Natural killer cell treated with Interleukin-12 subunit alpha and Interleukin-12 subunit beta and Interleukin-15 and Interleukin-18, amount 100 ng/mL, for 72 hours (primary cell): Measurements from ENCODE around the gene RUNX1. TPM values are rescaled to one million over a fixed set of nuclear protein-coding genes. Genes with fewer than 3 reads are reported as not detected.

Experiments used
- ATAC-seq, 2 donors: fragments of 150-1000 bp; cut with Tn5 transposase in 1 of 2; sonication (Bioruptor Pico), chemical (Tn5 transposase) in 1 of 2; 2 replicates each; pipeline ENCODE4 v1.10.0; 2021
- DNase-seq: peaks from one replicate; pipeline ENCODE4 v3.0.0; 2022; ENCODE audit warnings: low spot score
- H3K27ac Mint-ChIP-seq, 2 donors: 1 replicate in 1 of 2; 2 replicates in 1 of 2; pipeline ENCODE4 v1.8.0; 2022; ENCODE audit warnings: mixed read lengths in 2 of 2, mild to moderate bottlenecking in 1 of 2, moderate library complexity in 1 of 2
- H3K27me3 Mint-ChIP-seq, 2 donors: 1 replicate in 1 of 2; 2 replicates in 1 of 2; pipeline ENCODE4 v1.8.0; 2022; ENCODE audit warnings: mixed read lengths in 2 of 2
- H3K36me3 Mint-ChIP-seq: one replicate; pipeline ENCODE4 v1.8.0; 2022; ENCODE audit warnings: mixed read lengths
- H3K4me1 Mint-ChIP-seq, 2 donors: 1 replicate in 1 of 2; 2 replicates in 1 of 2; pipeline ENCODE4 v1.8.0; 2022; ENCODE audit warnings: low read depth in 2 of 2, mixed read lengths in 2 of 2, mild to moderate bottlenecking in 1 of 2
- H3K4me3 Mint-ChIP-seq: one replicate; pipeline ENCODE4 v1.8.0; 2022; ENCODE audit warnings: mixed read lengths
- H3K9me3 Mint-ChIP-seq: 2 replicates; pipeline ENCODE4 v1.8.0; 2022; ENCODE audit warnings: mixed read lengths
- total RNA-seq, 2 donors: library from RNA; stranded (reverse); gene quantifications; one replicate each; pipeline ENCODE4 v1.2.3, GENCODE V29; 2022

Gene RUNX1
- 100 to 1,000 TPM in 1 of 2 donors, 10 to 100 TPM in 1; 67.8 to 121 TPM for total RNA-seq

DNA sequence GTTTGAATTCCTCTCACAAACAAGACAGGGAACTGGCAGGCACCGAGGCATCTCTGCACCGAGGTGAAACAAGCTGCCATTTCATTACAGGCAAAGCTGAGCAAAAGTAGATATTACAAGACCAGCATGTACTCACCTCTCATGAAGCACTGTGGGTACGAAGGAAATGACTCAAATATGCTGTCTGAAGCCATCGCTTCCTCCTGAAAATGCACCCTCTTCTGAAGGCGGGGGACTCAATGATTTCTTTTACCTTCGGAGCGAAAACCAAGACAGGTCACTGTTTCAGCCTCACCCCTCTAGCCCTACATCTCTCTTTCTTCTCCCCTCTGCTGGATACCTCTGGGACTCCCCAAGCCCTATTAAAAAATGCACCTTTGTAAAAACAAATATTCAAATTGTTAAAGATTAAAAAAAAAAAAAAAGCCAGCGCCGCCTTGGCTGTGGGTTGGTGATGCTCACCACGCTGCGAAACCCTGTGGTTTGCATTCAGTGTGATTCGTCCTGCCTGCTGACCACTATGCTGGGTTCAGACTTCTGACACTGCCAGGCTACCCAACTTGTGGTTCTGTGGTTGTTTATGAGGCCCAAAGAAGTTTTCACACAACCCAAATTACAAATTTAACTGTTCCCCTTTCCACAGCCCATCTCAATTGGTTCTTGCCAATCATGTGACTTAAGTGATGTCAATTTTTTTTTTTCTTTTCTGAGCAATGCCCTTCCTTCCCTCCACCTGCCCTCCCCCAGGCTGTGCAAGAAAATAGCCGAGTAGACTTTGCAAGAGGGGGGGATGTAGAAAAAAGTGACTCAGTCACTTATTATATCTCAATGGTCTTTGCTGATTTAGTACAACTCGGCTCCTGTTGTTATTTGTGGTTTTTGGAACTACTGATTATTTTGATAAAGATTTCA, at the start of gene RUNX1:
RUNX1 (minus strand) TSS at position 597 of the 912 bp plus-strand sequence.
- peak; percentile 94 for DNase-seq
- peaks cover 78 to 80% of the 10 kb centered on the region in 2 donors for H3K4me1 Mint-ChIP-seq
- ATAC-seq: peak; percentile 77 to 82
- peak within 1 kb of the TSS; percentile 95 for H3K27ac Mint-ChIP-seq
- H3K4me3 Mint-ChIP-seq: peak within 1 kb of the TSS; percentile 98
- H3K27me3 Mint-ChIP-seq: no peaks in the 10 kb centered on the region
- no peaks in the 10 kb centered on the region for H3K9me3 Mint-ChIP-seq
- H3K36me3 Mint-ChIP-seq: peaks cover 4% of the 10 kb centered on the region

DNA sequence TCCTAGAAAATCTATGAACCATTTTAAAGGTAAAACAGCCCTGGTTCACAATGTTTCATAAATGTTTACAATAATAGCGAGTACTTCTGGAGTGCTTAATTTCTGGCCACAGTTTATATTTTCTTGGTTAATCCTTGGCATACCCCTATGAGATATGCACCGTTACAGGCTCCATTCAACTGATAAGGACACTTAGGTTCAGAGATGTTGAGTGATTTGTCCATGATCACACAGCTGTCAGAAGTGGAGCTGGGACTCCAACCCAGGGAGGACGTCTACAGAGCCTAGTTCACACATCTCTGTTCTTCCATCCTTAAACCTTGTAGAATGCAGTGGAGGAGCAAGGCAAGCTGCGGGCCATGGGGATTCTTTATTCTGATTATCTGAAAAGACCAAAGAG, 48.4 kb upstream of the RUNX1 start:
- no peaks in the 10 kb centered on the region for H3K36me3 Mint-ChIP-seq
- no peak for DNase-seq
- ATAC-seq: no peak
- peak overlapping the region; percentile 13 for H3K4me3 Mint-ChIP-seq
- H3K27ac Mint-ChIP-seq: peak overlapping the region; percentile 55 to 86
- peaks cover 9% of the 10 kb centered on the region for H3K9me3 Mint-ChIP-seq
- H3K4me1 Mint-ChIP-seq: peaks cover 15 to 21% of the 10 kb centered on the region in 2 donors
- H3K27me3 Mint-ChIP-seq: no peaks in the 10 kb centered on the region

DNA sequence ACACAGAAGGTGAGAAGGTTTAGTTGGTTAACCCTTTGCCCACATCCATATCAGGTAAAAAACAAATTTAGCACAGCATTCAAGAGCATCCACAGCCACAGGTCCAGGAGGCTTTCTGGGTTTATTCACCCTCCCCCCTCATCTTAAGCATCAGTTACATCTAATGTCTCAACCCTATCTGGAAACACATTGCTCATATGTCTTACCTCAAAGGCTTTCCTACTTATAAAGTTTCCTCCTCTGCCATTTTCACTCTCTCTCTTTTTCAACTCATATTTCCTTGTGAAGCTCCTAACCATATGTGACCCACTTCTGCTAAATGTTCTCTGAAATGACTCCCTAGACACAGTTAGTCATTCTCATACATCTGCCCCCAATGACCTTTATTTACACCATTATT, 47.9 kb upstream of the RUNX1 start:
- ATAC-seq: peak; percentile 87 to 88
- Mint-ChIP-seq H3K27ac (peak overlapping the region; percentile 55 to 86), H3K4me1 (peaks cover 15 to 25% of the 10 kb centered on the region in 2 donors)

DNA sequence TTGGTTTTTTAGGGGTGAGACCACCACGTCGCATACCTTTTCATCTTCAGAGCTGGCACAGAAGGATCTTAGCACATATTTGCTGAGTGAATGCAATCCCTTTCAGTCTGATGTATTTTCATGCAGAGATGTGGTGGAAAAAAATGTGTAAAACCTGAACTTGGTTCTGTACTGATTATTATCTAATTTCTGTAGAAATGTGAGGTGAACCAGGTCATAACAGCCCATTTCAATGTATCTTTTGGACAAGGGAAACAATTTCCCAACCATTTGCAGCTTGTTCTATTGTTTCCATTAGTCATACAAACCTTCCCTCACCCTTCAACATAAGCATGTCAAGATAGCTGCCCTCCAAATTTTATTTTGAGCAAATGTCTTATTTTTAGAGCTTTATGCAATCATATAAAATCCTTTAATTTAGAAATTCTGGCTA, 46.8 kb upstream of the RUNX1 start:
- ATAC-seq (no peak), DNase-seq (no peak)
- no peaks in the 10 kb centered on the region for H3K36me3 Mint-ChIP-seq
- H3K4me3 Mint-ChIP-seq: no peak overlapping the region
- H3K27me3 Mint-ChIP-seq: no peaks in the 10 kb centered on the region
- H3K9me3 Mint-ChIP-seq: peaks cover 9% of the 10 kb centered on the region
- peak overlapping the region in 1 of 2 donors; percentile 86 for H3K27ac Mint-ChIP-seq
- peaks cover 19 to 25% of the 10 kb centered on the region in 2 donors for H3K4me1 Mint-ChIP-seq

More for the DNA sequence above, 47.9 kb upstream of the RUNX1 start:
- no peaks in the 10 kb centered on the region for H3K27me3 Mint-ChIP-seq
- DNase-seq: no peak
- H3K36me3 Mint-ChIP-seq: no peaks in the 10 kb centered on the region
- H3K9me3 Mint-ChIP-seq: peaks cover 9% of the 10 kb centered on the region
- peak overlapping the region; percentile 13 for H3K4me3 Mint-ChIP-seq

DNA sequence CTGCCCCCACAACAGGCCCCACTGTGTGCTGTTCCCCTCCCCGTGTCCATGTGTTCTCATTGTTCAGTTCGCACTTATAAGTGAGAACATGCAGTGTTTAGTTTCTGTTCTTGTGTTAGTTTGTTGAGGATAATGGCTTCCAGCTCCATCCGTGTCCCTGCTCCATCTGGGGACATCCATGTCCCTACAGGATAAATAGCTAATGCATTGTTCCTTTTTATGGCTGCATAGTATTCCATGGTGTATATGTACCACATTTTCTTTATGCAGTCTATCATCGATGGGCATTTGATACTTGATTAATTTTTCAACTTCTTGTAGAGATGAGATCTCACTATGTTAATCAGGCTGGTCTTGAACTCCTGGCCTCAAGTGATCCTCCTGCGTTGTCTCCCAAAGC, 44.4 kb upstream of the RUNX1 start:
- H3K9me3 Mint-ChIP-seq: peaks cover 9% of the 10 kb centered on the region
- no peaks in the 10 kb centered on the region for H3K36me3 Mint-ChIP-seq
- peaks cover 30% of the 10 kb centered on the region in 2 donors for H3K4me1 Mint-ChIP-seq
- DNase-seq: no peak
- no peak overlapping the region for H3K4me3 Mint-ChIP-seq
- H3K27me3 Mint-ChIP-seq: no peaks in the 10 kb centered on the region
- ATAC-seq: no peak
- peak overlapping the region in 1 of 2 donors; percentile 1 for H3K27ac Mint-ChIP-seq

DNA sequence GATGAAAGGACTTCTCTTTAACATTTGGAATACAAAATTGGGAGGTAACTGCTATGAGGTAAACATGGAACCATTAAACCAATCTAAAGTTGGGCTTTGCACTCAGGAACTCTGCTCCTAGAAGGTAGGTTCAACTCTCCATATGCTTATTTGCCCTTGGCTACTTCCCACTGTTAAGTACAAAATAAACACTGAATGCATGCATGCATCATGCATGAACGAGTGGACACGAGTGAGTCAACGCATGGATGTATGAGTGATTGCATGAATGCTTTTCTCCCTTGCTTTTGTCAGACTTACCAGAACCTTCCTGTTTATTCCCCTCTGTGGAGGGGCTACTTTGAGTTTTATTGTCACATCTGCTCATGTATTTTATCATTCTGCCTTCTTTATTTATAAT, 42.4 kb upstream of the RUNX1 start:
- Mint-ChIP-seq H3K4me1 (peaks cover 28 to 31% of the 10 kb centered on the region in 2 donors), H3K4me3 (no peak overlapping the region), H3K9me3 (peaks cover 9% of the 10 kb centered on the region), H3K36me3 (no peaks in the 10 kb centered on the region), H3K27me3 (no peaks in the 10 kb centered on the region), H3K27ac (peak overlapping the region in 1 of 2 donors; percentile 61)
- ATAC-seq (no peak), DNase-seq (no peak)

DNA sequence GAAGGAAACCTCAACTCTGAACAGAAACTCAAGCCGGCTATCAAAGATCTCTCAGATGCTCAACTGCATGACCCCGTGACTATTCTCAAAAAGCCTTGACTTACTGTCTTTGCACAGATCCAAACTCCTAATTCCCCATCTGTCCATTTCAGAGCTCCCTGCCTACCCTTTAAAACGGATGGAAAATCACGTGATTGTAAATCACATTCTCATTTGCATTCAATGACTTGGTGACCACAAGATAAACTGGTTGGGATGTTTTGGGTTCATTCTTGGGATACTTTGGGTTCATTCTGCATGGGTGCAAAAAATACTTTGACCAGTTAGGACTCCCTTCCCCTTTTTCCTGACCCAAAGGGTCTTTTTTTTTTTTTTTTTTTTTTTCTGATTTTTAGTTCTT, 41.3 kb upstream of the RUNX1 start:
- Mint-ChIP-seq H3K9me3 (peaks cover 9% of the 10 kb centered on the region), H3K27me3 (no peaks in the 10 kb centered on the region), H3K27ac (no peak overlapping the region), H3K4me3 (no peak overlapping the region), H3K4me1 (peaks cover 29% of the 10 kb centered on the region in 2 donors), H3K36me3 (no peaks in the 10 kb centered on the region)
- DNase-seq (no peak), ATAC-seq (no peak)

DNA sequence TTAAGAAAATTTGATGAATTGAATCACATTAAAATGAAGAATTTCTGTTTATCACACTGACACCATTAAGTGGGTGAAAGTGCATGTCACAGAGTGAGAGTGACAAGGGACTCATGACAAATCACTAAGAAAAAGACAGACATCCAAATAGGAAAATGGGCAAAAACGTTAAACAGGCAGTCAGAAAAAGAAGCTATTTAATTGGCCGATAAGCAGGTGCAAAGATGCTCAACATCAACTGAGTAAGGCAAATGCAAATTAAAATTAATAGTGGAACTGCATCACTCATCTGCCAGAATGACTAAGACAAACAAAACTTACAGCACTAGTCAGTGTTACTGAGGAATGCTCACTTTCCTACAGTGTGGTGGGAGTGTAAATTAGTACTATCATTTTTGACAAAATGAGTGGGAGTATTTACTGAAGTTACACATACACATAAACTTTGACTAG, 39.2 kb upstream of the RUNX1 start:
- no peaks in the 10 kb centered on the region for H3K27me3 Mint-ChIP-seq
- H3K4me1 Mint-ChIP-seq: peaks cover 22 to 29% of the 10 kb centered on the region in 2 donors
- peaks cover 8% of the 10 kb centered on the region for H3K36me3 Mint-ChIP-seq
- H3K9me3 Mint-ChIP-seq: peaks cover under 1% of the 10 kb centered on the region
- H3K27ac Mint-ChIP-seq: peak overlapping the region; percentile 52 to 77
- ATAC-seq: peak; percentile 94 to 96
- no peak for DNase-seq
- peak overlapping the region; percentile 30 for H3K4me3 Mint-ChIP-seq

DNA sequence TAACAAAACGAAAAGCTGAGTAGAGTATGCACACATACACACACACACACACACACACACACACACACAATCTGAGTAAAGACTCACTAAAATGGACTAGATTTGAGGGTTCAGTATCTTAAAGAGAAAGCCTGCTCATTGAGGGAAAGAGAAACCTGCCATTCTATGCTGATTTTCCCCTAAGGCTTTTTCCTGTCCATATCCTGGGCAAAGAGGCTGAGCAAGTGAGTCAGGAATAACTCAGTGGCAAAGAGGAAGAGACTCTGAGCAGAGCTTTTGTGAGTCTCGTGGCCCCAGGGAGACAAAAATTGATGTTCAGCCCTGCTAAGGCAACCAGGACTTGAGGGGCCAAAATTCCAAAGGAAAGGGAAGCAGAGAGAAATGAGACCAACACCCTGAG, 37.3 kb upstream of the RUNX1 start:
- H3K27me3 Mint-ChIP-seq: no peaks in the 10 kb centered on the region
- peaks cover 21 to 29% of the 10 kb centered on the region in 2 donors for H3K4me1 Mint-ChIP-seq
- H3K4me3 Mint-ChIP-seq: no peak overlapping the region
- ATAC-seq (no peak), DNase-seq (no peak)
- H3K9me3 Mint-ChIP-seq: no peaks in the 10 kb centered on the region
- H3K36me3 Mint-ChIP-seq: peaks cover 8% of the 10 kb centered on the region
- peak overlapping the region in 1 of 2 donors; percentile 77 for H3K27ac Mint-ChIP-seq

DNA sequence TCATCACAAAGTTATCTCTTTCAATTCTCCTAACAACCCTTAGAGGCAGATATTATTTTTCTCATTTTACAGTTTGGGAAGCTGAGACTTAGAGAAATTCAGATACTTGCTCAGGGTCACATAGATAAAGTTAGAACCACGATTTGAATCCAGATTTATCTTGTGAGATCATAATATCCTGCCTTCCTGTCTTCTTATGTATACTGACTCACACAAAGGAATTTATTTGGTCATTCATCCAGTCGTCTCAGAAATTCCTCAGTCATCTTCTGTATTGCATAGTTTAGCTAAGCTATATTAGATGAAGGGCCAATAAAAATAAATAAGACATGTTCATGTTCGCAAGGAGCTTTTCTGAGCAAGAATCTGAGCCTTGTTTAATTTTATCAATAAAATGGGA, 35.8 kb upstream of the RUNX1 start:
- Mint-ChIP-seq H3K36me3 (peaks cover 8% of the 10 kb centered on the region), H3K4me1 (peaks cover 23% of the 10 kb centered on the region in 2 donors), H3K27ac (peak overlapping the region in 1 of 2 donors; percentile 17), H3K4me3 (no peak overlapping the region), H3K27me3 (peaks cover 0 to 3% of the 10 kb centered on the region in 2 donors), H3K9me3 (no peaks in the 10 kb centered on the region)
- no peak for DNase-seq
- ATAC-seq: no peak

DNA sequence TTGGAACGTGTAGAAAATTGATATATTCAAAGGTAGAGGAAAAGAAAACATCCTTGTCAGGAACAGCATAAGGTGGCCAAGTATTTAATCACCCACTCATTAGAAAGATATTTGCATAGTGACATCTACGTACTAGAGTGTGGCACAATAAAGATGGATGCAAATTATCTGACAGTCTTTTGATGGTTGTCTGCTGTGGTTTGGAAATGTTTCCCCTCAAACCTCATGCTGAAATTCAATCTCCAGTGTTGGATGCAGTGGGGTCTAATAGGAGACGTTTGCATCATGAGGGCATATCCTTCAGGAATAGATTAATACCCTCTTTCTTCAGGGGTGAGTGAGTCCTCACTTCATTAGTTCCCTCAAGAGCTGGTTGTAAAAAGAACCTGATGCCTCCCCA, 34.1 kb upstream of the RUNX1 start:
- DNase-seq (no peak), ATAC-seq (no peak)
- H3K9me3 Mint-ChIP-seq: no peaks in the 10 kb centered on the region
- peaks cover 13 to 18% of the 10 kb centered on the region in 2 donors for H3K4me1 Mint-ChIP-seq
- H3K36me3 Mint-ChIP-seq: peaks cover 8% of the 10 kb centered on the region
- peak overlapping the region in 1 of 2 donors; percentile 14 for H3K27ac Mint-ChIP-seq
- H3K4me3 Mint-ChIP-seq: no peak overlapping the region
- H3K27me3 Mint-ChIP-seq: peaks cover 0 to 3% of the 10 kb centered on the region in 2 donors

DNA sequence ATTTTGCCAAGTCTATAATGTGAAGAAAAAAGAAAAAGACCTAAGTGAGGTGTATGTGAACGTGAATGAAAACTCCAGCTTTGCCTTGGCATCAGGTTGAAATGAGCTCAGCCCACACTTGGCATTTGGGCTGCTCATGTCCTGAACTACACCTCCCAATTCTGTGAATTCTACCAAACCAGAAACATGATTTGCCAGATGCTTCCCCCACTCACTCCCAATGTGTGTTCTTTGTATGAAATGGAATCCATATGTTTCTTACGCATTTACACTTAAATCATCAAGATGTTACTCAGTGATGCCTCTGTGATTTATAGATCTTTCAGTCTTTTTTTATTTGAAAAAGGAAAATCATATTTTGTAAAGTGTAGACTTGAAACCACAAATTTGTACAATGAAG, 32.8 kb upstream of the RUNX1 start:
- Mint-ChIP-seq H3K4me3 (no peak overlapping the region), H3K27ac (no peak overlapping the region), H3K27me3 (peaks cover 0 to 3% of the 10 kb centered on the region in 2 donors), H3K9me3 (no peaks in the 10 kb centered on the region), H3K36me3 (peaks cover 8% of the 10 kb centered on the region), H3K4me1 (peaks cover 6 to 12% of the 10 kb centered on the region in 2 donors)
- ATAC-seq (no peak), DNase-seq (no peak)

DNA sequence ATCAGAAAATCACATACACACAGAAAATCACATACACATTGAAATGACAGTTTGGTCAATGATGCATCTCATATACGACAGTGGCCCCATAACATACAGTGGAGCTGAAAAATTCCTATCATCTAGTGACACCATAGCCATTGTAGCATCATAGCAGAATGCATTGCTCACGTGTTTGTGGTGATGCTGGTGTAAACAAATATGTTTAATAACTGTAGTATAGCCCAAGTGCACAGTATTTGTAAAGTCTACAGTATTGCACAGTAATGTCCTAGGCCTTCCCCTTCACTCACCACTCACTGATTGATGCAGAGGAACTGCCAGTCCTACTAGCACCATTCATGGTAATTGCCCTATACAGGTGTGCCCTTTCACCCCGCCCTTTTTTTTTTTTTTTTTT, 30.1 kb upstream of the RUNX1 start:
- H3K4me1 Mint-ChIP-seq: peaks cover 17 to 19% of the 10 kb centered on the region in 2 donors
- H3K4me3 Mint-ChIP-seq: no peak overlapping the region
- H3K36me3 Mint-ChIP-seq: peaks cover 6% of the 10 kb centered on the region
- DNase-seq (no peak), ATAC-seq (no peak)
- peaks cover 0 to 3% of the 10 kb centered on the region in 2 donors for H3K27me3 Mint-ChIP-seq
- H3K27ac Mint-ChIP-seq: peak overlapping the region in 1 of 2 donors; percentile 68
- H3K9me3 Mint-ChIP-seq: no peaks in the 10 kb centered on the region

DNA sequence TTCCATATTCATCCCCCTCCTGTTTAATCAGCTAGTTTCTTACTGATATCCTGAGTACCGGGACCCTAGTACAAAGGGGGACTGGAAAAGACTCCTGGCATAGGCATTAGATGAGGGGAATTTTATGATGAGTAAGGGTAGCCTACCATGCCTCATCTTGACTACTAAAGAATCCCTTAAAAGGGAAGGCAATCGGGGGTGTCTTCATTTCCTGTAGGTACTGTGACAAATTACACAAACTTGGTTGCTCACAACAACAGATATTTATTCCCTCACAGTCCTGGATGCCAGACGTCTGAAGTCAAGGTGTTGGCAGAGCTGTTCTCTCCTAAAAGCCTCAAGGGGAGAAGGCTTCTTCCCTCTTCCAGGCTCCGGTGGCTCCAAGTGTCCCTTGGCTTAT, 28.9 kb upstream of the RUNX1 start:
- peaks cover 19 to 22% of the 10 kb centered on the region in 2 donors for H3K4me1 Mint-ChIP-seq
- no peak for DNase-seq
- H3K36me3 Mint-ChIP-seq: peaks cover 7% of the 10 kb centered on the region
- peak overlapping the region in 1 of 2 donors; percentile 68 for H3K27ac Mint-ChIP-seq
- ATAC-seq: no peak
- no peak overlapping the region for H3K4me3 Mint-ChIP-seq
- H3K9me3 Mint-ChIP-seq: peaks cover 5% of the 10 kb centered on the region
- H3K27me3 Mint-ChIP-seq: peaks cover 0 to 3% of the 10 kb centered on the region in 2 donors
